NCI-H2227 (cell line): ENCODE measurements around the gene SHFL.

Source experiments
- DNase-seq: peaks from one replicate; lab custom pipeline; 2025; ENCODE audit not compliant: unreplicated experiment; lab: John Stamatoyannopoulos, UW

The SHFL gene

GRCh38 chr19:10087296-10088061 lies 1.4 kb downstream of the SHFL start:
- no peak for DNase-seq

DNA sequence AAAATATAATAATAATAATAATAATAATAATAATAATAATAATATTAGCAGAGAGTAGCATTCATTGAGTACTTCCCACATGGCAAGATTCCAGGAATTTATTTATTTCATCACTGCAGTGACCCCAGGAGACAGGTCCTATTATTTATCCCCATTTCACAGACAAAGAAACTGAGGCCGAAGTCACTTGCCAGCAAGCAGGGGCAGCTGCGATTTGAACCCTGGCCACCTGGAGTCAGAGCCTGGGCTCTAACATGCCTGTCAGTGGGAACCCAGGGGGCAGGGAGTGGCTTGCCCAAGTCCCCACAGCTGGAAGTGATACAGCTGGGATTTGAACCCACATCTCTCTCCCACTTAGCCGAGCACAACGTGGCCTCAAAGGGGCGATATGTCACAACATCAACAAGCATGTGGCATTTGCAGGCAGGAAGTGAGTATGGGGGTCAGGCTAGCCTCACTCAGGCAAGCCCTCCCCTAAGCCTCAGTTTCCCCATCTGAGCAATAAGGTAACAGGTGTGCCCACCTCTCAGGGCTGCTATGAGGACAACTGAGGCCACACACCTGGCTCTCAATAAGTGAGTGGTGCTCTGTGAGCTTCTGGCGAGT lies 2.9 kb downstream of the SHFL start:
- DNase-seq = no peak

DNA sequence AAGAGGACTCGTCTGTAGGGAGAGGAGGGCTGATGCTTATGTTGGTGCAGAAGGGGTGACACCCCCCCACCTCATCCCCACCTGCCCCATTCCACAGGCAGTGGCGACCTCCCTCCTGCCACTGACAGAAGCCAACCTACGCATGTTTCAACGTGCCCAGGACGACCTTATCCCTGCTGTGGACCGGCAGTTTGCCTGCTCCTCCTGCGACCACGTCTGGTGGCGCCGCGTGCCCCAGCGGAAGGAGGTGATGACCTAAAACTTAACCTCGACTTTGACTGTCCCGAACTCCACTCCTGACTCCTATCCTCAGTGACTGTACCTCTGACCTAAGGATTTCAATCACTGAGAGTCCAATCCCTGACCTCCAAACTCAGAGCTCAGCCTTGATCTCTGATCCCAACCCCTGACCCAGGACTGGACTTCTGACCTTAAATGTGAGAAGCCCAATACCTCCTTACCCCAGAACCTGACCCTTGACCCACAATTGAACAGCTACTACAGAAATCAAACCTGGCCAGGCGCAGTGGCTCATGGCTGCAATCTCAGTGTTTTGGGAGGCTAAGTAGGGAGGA lies 3.8 kb downstream of the SHFL start:
- DNase-seq = no peak

DNA sequence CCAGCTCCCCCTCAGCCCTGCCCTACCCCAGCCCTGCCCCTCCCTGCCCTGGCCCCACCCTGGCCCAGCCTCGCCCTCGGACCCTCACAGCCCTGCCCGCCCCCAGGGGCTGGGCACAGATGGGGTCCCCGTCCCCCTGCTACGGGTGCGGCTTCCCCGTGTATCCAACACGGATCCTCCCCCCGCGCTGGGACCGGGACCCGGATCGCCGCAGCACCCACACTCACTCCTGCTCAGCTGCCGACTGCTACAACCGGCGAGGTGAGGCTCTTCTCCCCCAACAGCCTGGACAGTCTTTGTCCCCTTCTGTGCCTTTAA lies 5.2 kb downstream of the SHFL start:
- DNase-seq = no peak

- no peak for DNase-seq
Observed at GRCh38 chr19:10091895-10092641, 6.0 kb downstream of the SHFL start.

- DNase-seq = no peak
Observed at GRCh38 chr19:10092648-10093294, 6.7 kb downstream of the SHFL start.

- DNase-seq = no peak
Observed at GRCh38 chr19:10093295-10094186, 7.4 kb downstream of the SHFL start.

GRCh38 chr19:10095622-10095947 lies 9.5 kb downstream of the SHFL start:
- DNase-seq = no peak

GRCh38 chr19:10095948-10096614 lies 10.0 kb downstream of the SHFL start:
- peak; percentile 93 for DNase-seq

DNA sequence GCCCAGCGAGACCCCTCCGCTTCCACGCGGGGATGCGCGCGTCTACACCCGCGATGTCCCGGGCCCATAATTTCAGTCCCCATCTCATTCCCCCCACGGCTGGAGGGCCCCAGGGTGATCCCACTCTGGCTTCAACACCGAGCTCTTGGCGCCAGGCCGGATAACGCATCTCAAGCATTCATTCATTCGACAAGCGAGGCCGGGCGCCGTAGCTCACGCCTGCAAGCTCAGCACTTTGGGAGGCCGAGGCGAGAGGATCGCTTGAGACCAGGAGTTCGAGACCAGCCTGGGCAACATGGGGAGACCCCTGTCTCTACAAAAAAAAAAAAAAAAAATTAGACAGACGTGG lies 10.5 kb downstream of the SHFL start:
- DNase-seq = no peak

- DNase-seq = no peak
Observed at GRCh38 chr19:10100163-10100785, 14.2 kb downstream of the SHFL start.

DNA sequence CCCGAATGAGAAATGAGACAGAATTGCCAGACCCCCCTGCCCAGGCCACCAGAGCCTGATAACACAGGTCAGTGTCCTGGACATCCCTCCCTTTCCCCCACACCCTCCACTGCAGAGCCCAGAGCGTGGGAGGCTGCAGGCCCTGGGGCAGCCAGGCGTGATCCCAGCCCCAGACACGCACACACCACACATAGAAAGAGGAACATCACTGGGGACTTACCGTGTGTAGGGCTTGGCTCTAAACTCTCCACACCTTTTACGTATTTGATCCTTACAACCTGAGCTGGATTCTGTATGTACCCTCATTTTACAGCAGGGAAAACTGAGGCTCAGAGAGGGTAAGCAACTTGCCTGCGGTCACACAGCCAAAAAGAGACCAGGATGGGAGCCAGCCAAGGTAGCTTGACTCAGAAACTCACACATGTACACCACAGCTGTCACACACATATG lies 16.7 kb downstream of the SHFL start:
- no peak for DNase-seq

GRCh38 chr19:10104130-10104513 lies 18.0 kb downstream of the SHFL start:
- no peak for DNase-seq

DNA sequence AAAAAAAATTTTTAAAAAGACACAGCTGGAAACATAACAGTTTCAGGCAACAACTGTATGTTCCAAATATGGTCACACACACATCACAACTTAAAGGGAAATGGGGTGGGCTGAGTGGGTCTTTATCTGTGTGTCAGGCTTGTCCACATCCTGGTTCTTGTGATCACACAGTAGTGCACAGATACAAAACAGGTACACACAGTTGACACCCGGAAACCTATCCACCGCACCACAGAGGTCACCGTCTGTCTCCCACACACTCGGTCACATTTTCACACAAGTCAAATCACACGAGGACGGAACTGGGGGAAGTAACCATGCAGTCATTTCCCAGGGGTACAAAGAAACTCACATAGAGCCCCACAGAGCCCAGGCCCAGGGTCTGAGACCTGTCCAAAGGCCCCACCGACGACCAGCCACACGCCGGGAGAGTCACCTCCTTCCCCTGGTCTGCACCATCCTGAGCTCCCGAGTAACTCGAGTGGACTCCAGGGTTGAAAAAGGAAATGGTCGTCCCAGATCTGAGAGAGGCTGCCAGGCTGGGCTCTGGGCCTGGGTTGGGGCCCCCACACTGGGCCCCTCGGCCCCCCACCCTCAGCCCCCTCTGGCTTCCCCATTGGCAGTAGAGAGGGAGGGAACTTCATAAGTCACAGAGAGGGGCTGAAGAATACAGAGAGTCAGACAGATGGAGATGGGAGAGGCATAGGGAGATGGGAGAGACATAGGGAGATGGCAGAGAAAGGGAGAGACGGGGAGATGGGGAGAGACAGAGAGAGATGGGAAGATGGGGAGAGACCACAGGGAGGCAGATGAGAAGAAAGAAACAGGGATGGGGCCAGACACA lies 18.8 kb downstream of the SHFL start:
- no peak for DNase-seq

- DNase-seq = no peak
Observed at GRCh38 chr19:10105509-10106099, 19.5 kb downstream of the SHFL start.

DNA sequence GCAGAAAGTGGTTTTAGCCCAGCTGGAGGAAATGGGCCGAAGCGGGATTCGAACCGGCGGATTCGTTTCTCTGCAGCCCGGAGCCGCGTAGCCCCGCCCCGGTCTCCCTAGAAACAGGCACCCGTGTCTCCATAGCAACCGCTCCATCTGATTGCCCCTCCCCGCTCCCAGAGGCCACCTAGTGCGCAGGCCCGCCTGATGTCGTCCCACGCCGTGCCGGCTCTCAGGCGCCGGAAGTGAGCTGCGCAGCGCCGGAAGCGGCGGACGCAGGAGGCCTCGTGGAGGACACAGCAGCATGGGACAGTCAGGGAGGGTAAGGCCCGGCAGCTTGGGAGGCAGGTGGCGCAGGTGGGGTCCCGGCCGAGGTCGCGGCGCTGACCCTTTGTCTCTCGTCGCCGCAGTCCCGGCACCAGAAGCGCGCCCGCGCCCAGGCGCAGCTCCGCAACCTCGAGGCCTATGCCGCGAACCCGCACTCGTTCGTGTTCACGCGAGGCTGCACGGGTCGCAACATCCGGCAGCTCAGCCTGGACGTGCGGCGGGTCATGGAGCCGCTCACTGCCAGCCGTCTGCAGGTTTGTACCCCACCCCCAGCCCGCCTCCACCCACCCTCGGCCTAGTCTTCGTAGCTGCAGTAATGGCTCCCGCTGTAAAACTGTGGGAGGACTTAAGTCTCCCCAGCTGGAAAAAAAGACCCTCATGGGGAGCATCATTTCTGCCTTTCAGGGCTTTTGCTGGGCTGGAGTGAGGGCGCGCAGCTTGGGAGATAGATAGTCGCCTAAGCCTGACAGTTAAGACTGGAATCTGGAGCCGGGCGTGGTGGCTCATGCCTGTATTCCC lies 20.2 kb downstream of the SHFL start, which contains the start of gene PPAN:
Gene PPAN (plus strand): TSS at position 263 of the 837 bp plus-strand sequence. CDS start 33 bp downstream, at position 296.
- DNase-seq = peak; percentile 97

DNA sequence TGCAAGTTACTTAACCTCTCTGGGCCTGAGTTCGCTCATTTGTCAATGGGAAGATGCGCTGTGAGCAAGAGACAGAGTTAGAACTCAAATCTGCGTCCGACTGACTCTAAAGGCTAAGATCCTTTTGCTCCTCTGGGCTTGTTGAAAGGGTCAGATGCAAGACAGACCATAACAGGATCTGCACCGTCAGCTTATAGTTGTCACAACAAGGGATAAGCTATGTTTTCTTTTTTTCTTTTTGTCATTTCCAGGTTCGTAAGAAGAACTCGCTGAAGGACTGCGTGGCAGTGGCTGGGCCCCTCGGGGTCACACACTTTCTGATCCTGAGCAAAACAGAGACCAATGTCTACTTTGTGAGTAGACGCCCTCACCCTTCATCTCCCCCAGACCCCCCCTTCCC lies 21.1 kb downstream of the SHFL start:
- no peak for DNase-seq
